T-cell (primary cell): Measurements from ENCODE around the gene RAB3B. TPM values are rescaled to one million over a fixed set of nuclear protein-coding genes. Genes with fewer than 3 reads are reported as not detected.
A peak's percentile ranks its signal among the peaks of the same experiment; 100 is the strongest.

Experiments used
- ATAC-seq, 4 experiments: fragments of 200-7000 bp in 3 of 4; fragments of 150-1000 bp in 1 of 4; cut with Tn5 transposase; replicated peaks in 1 of 4; 1 replicate in 3 of 4; 2 replicates in 1 of 4; pipeline ENCODE4 v1.10.0; 2021; ENCODE audit warnings: moderate library complexity in 3 of 4, mild to moderate bottlenecking in 2 of 4, moderate number of reproducible peaks in 1 of 4
- CTCF ChIA-PET, 2 donors: fragments of 300-600 bp; sonication (Branson Sonifier 250); formaldehyde crosslinking; loops; one replicate each; lab custom pipeline; 2022; ENCODE audit warnings: antibody characterized with exemption in 2 of 2; lab: Charles Lee
- POLR2A ChIA-PET, 2 donors: fragments of 300-600 bp; sonication (Branson Sonifier 250); formaldehyde crosslinking; loops; one replicate each; lab custom pipeline; 2022; ENCODE audit warnings: antibody characterized with exemption in 2 of 2; lab: Charles Lee
- DNase-seq, 35 experiments: peaks; one replicate each; pipeline versions ENCODE4 v3.0.0 to v3.0.0-alpha.2; 2013 to 2023
- H3K27ac ChIP-seq: one replicate; pipeline ENCODE4 v1.5.1; 2013; ENCODE audit warnings: low read length
- H3K27me3 ChIP-seq, 2 experiments: replicated peaks in 1 of 2; 1 replicate in 1 of 2; 2 replicates in 1 of 2; pipeline versions ENCODE4 v1.6.1 to v1.7.0; 2013; ENCODE audit warnings: low read length in 1 of 2, mixed read lengths in 1 of 2; ENCODE audit not compliant: control insufficient read depth in 2 of 2, insufficient read depth in 2 of 2; ENCODE audit errors: extremely low read depth in 1 of 2
- H3K36me3 ChIP-seq, 2 donors: 1 replicate in 1 of 2; 2 replicates in 1 of 2; pipeline versions ENCODE4 v1.6.1 to v1.7.0; 2013; ENCODE audit warnings: low read length in 1 of 2; ENCODE audit not compliant: control insufficient read depth in 2 of 2, insufficient read depth in 1 of 2; ENCODE audit errors: extremely low read depth in 1 of 2
- H3K4me1 ChIP-seq, 2 experiments: 1 replicate in 1 of 2; 2 replicates in 1 of 2; pipeline versions ENCODE4 v1.6.1 to v1.7.0; 2013; ENCODE audit warnings: low read length in 2 of 2, mixed read lengths in 1 of 2; ENCODE audit not compliant: insufficient read depth in 2 of 2, control insufficient read depth in 1 of 2; ENCODE audit errors: extremely low read depth in 1 of 2
- H3K4me3 ChIP-seq, 2 donors: 1 replicate in 1 of 2; 2 replicates in 1 of 2; pipeline versions ENCODE4 v1.5.1 to v1.7.0; 2013; ENCODE audit warnings: mild to moderate bottlenecking in 2 of 2, low read length in 1 of 2, moderate library complexity in 1 of 2; ENCODE audit not compliant: control insufficient read depth in 1 of 2; ENCODE audit errors: extremely low read depth in 1 of 2
- H3K9me3 ChIP-seq: 2 replicates; pipeline ENCODE4 v1.7.0; 2013
- H3K27ac Mint-ChIP-seq, 2 donors: one replicate each; pipeline ENCODE4 v1.8.0; 2020 to 2021; ENCODE audit warnings: mild to moderate bottlenecking in 2 of 2, mixed read lengths in 2 of 2
- H3K27me3 Mint-ChIP-seq, 2 donors: one replicate each; pipeline ENCODE4 v1.8.0; 2021 to 2022; ENCODE audit warnings: mixed read lengths in 2 of 2
- H3K36me3 Mint-ChIP-seq: one replicate; pipeline ENCODE4 v1.8.0; 2021; ENCODE audit warnings: mixed read lengths
- H3K4me1 Mint-ChIP-seq, 3 donors: one replicate each; pipeline ENCODE4 v1.8.0; 2020 to 2022; ENCODE audit warnings: mixed read lengths in 3 of 3, mild to moderate bottlenecking in 1 of 3
- H3K4me3 Mint-ChIP-seq, 3 donors: one replicate each; pipeline ENCODE4 v1.8.0; 2020 to 2022; ENCODE audit warnings: mild to moderate bottlenecking in 3 of 3, mixed read lengths in 3 of 3, moderate library complexity in 3 of 3
- H3K9me3 Mint-ChIP-seq, 3 donors: one replicate each; pipeline ENCODE4 v1.8.0; 2020 to 2022; ENCODE audit warnings: mixed read lengths in 3 of 3
- WGBS: methylation state at CpG from one replicate; pipeline ENCODE4 v1.1.5; 2013; ENCODE audit warnings: missing lambda C conversion rate; ENCODE audit not compliant: insufficient coverage; 5-methylcytosine and 5-hydroxymethylcytosine counted together
- total RNA-seq, 35 experiments: library from RNA in 6 of 35; stranded (reverse) in 6 of 35; fragments of 120-200 nt in 1 of 35; gene quantifications; one replicate each; pipeline versions ENCODE4 v1.2.1 to v1.2.4 and lab custom pipeline; 2013 to 2026

The RAB3B gene
- total RNA-seq, 5 donors from 2014 or later (not counting 1 experiment from before 2014, with no cell fraction given): 0.02 to 0.18 (median 0.06) TPM; not detected in 1

DNA sequence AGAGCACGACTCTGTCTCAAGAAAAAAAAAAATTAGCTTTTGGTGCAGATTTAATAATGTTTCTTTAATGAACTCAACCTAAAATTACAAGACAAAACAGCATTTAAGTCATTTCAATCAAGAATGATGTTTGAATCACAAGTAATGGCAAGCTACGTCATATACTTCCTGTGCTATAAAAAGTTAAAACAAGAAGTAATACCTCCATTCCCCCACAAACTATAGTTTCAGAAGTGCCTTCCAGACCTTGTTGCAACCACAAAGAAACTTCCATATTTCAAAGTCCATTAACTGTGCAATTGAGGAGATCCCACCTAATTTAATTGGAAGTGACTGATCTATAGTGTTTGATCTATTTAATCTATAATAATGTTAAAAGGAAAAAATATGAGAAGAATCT is 127.1 kb downstream of the RAB3B start:
- no peaks in the 10 kb centered on the region for H3K27me3 Mint-ChIP-seq
- WGBS: no CpG with 5 or more reads among the region's 2 CpGs
- ATAC-seq: peak in 1 of 4 experiments; percentile 77
- peaks cover 43 to 46% (median 44%) of the 10 kb centered on the region in 3 donors for H3K4me1 Mint-ChIP-seq
- Histone ChIP-seq H3K4me3 (no peak overlapping the region), H3K4me1 (peaks cover 7 to 8% of the 10 kb centered on the region in 2 experiments), H3K36me3 (peaks cover 3 to 4% of the 10 kb centered on the region in 2 donors), H3K27me3 (no peaks in the 10 kb centered on the region), H3K9me3 (no peaks in the 10 kb centered on the region), H3K27ac (no peak overlapping the region)
- no peak overlapping the region for H3K4me3 Mint-ChIP-seq
- peak in 1 of 35 experiments; percentile 33 for DNase-seq
- H3K9me3 Mint-ChIP-seq: no peaks in the 10 kb centered on the region
- H3K36me3 Mint-ChIP-seq: peaks cover 12% of the 10 kb centered on the region
- H3K27ac Mint-ChIP-seq: no peak overlapping the region
- CTCF ChIA-PET: interaction anchor here in 1 of 2 donors (0.7 kb wide), 1 partner anchor 16 kb away, joined by 3 read pairs; no protein-coding TSS in a partner anchor
- POLR2A ChIA-PET: interaction anchor here in 1 of 2 donors (0.6 to 0.7 kb wide), 2 partner anchors 366 to 1369 kb away, joined by 5 to 7 read pairs; no protein-coding TSS in a partner anchor

DNA sequence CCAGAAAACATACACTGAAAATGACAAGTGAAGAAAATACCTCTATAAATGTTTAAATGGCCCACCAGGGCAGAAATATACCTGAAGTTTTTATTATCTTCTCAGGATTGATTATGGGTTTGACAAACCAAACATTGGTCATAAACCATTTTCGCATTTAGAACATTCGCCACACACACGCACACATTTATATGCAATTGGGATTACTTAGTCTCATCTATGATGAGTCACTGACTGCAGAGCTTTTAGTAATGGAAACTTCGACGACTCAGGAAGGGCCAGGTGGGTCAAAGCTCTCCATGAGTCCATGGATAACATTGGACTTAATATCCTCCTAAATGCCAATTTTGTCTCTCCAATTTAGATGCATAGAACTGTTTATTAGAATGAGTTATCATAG is 128.8 kb downstream of the RAB3B start:
- Histone ChIP-seq H3K4me1 (peaks cover 7 to 8% of the 10 kb centered on the region in 2 experiments), H3K4me3 (no peak overlapping the region), H3K27ac (no peak overlapping the region), H3K36me3 (peaks cover 3 to 4% of the 10 kb centered on the region in 2 donors), H3K27me3 (no peaks in the 10 kb centered on the region), H3K9me3 (no peaks in the 10 kb centered on the region)
- CTCF ChIA-PET: interaction anchor here in 1 of 2 donors (0.7 kb wide), 1 partner anchor 10 kb away, joined by 3 read pairs; no protein-coding TSS in a partner anchor
- Mint-ChIP-seq H3K27ac (no peak overlapping the region), H3K4me1 (peaks cover 27 to 34% (median 32%) of the 10 kb centered on the region in 3 donors), H3K9me3 (no peaks in the 10 kb centered on the region), H3K4me3 (no peak overlapping the region), H3K27me3 (no peaks in the 10 kb centered on the region), H3K36me3 (peaks cover 4% of the 10 kb centered on the region)
- POLR2A ChIA-PET: no interaction called here
- ATAC-seq (no peak), DNase-seq (no peak)
- 100% methylated on average over 1 of the region's 5 CpGs for WGBS

DNA sequence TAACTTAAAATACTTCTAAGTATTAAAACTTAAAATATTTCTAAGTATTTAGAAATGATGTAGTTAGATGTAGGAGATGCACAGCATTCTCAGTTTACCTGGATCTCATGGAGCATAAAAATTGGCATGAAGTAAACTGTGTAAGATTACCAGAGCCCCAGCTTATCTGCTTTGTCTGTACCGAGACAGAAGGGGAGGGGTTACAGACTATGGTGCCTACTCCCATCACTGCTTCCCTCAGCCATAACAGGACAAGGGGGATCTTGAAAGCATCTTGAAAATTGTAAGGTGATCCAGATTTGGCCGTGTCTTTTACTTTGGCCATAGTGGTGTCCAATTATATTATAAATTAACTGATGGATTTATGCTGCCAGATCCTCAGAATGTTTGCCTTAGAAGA is 130.8 kb downstream of the RAB3B start:
- H3K9me3 ChIP-seq: no peaks in the 10 kb centered on the region
- no peak overlapping the region for H3K27ac Mint-ChIP-seq
- H3K27ac ChIP-seq: no peak overlapping the region
- DNase-seq (no peak), ATAC-seq (no peak)
- H3K4me3 ChIP-seq: no peak overlapping the region
- no peak overlapping the region for H3K4me3 Mint-ChIP-seq
- no peaks in the 10 kb centered on the region for H3K27me3 ChIP-seq
- peaks cover 4 to 8% of the 10 kb centered on the region in 2 experiments for H3K4me1 ChIP-seq
- ChIA-PET CTCF (interaction anchor here in 1 of 2 donors (0.5 kb wide), 1 partner anchor 1062 kb away, joined by 3 read pairs; the partner anchor contains the start of gene ECHDC2), POLR2A (no interaction called here)
- H3K36me3 ChIP-seq: peaks cover 3 to 9% of the 10 kb centered on the region in 2 donors
- no peaks in the 10 kb centered on the region for H3K9me3 Mint-ChIP-seq
- H3K27me3 Mint-ChIP-seq: no peaks in the 10 kb centered on the region
- peaks cover 12% of the 10 kb centered on the region for H3K36me3 Mint-ChIP-seq
- no CpG with 5 or more reads among the region's 2 CpGs for WGBS
- peaks cover 20 to 32% (median 32%) of the 10 kb centered on the region in 3 donors for H3K4me1 Mint-ChIP-seq

DNA sequence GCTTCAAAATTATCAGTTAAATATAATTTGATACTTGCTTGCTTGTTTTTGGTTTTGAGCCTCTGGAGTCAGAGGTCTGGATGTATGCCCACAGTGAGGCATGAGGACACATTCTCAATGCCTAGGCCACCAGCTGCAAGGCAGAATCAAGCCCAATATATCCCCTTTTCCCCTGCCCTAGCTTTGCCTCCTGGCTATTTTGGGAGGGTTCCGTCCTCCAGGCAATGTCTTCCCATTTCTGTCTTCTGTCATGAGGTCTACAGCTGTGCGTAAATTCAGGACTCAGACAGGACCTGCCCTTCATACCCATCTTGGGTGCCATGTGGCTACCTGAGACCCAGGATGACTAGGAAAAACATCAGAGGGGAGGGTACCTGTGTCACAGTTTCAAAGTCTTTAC is 131.2 kb downstream of the RAB3B start:
- Mint-ChIP-seq H3K4me1 (peaks cover 20 to 32% (median 32%) of the 10 kb centered on the region in 3 donors), H3K36me3 (peaks cover 12% of the 10 kb centered on the region), H3K27me3 (no peaks in the 10 kb centered on the region), H3K9me3 (no peaks in the 10 kb centered on the region), H3K27ac (no peak overlapping the region), H3K4me3 (no peak overlapping the region)
- POLR2A ChIA-PET: no interaction called here
- Histone ChIP-seq H3K27ac (no peak overlapping the region), H3K4me3 (no peak overlapping the region), H3K36me3 (peaks cover 3 to 13% of the 10 kb centered on the region in 2 donors), H3K4me1 (peaks cover 4 to 8% of the 10 kb centered on the region in 2 experiments), H3K27me3 (no peaks in the 10 kb centered on the region), H3K9me3 (no peaks in the 10 kb centered on the region)
- DNase-seq (no peak), ATAC-seq (no peak)
- CTCF ChIA-PET: no interaction called here
- 80% methylated on average over 1 of the region's 2 CpGs for WGBS

DNA sequence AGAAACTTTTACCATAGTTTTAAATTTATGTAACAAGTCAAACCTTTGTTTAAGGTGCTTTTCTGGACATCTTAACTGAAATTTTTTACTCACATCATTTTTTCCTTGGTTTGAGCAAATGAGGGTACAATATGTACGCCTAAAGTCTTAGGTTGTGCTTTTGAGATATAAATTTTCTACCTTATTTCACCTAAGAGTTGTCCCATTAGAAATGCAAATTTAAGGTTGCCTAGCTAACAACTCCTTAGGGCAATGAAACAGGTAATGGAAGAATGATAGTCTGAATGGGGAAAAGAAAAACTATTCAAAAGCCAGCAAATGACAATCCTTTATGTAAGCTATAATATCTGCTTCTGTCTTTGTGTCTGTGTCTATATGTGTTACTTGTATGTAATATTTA is 131.6 kb downstream of the RAB3B start:
- H3K9me3 Mint-ChIP-seq: no peaks in the 10 kb centered on the region
- Histone ChIP-seq H3K27ac (no peak overlapping the region), H3K4me3 (no peak overlapping the region), H3K9me3 (no peaks in the 10 kb centered on the region), H3K27me3 (no peaks in the 10 kb centered on the region), H3K36me3 (peaks cover 3 to 14% of the 10 kb centered on the region in 2 donors), H3K4me1 (peaks cover 4 to 6% of the 10 kb centered on the region in 2 experiments)
- H3K4me1 Mint-ChIP-seq: peaks cover 19 to 32% (median 31%) of the 10 kb centered on the region in 3 donors
- no peaks in the 10 kb centered on the region for H3K27me3 Mint-ChIP-seq
- peaks cover 12% of the 10 kb centered on the region for H3K36me3 Mint-ChIP-seq
- DNase-seq (no peak), ATAC-seq (no peak)
- H3K27ac Mint-ChIP-seq: no peak overlapping the region
- H3K4me3 Mint-ChIP-seq: no peak overlapping the region
- CTCF ChIA-PET: no interaction called here
- no CpG with 5 or more reads among the region's 1 CpG for WGBS
- POLR2A ChIA-PET: no interaction called here

Other genes starting within 250 kb of the RAB3B start
- 100 to 1,000 TPM; 107 to 118 (median 110) TPM for gene NRDC, start 112.0 kb downstream of the RAB3B start, total RNA-seq
- 10 to 100 TPM; 15.3 to 25.4 (median 18.1) TPM for gene KTI12, start 43.1 kb upstream of the RAB3B start, total RNA-seq
- 10 to 100 TPM; 26.1 to 44.8 (median 40.3) TPM for gene TXNDC12, start 64.5 kb upstream of the RAB3B start, total RNA-seq
- gene BTF3L4, start 65.6 kb upstream of the RAB3B start, total RNA-seq: 10 to 100 TPM; 30.1 to 33.6 (median 32.0) TPM
- gene ZFYVE9, start 151.4 kb upstream of the RAB3B start, total RNA-seq: 1 to 10 TPM; 6.5 to 9.0 (median 8.7) TPM